ENCODE data around the gene MYLK4.

MYLK4 gene

GRCh38 chr6:2636672-2637071 is 114.0 kb downstream of the MYLK4 start:
- Histone ChIP-seq H3F3A (ENCODE audit: low read depth) (no peaks in the 10 kb centered on the region), H3K36me3 (ENCODE audit: insufficient read depth, low read length) (no peaks in the 10 kb centered on the region), H3K27me3 (ENCODE audit: insufficient read depth, low read length, poor library complexity, severe bottlenecking) (no peaks in the 10 kb centered on the region)

GRCh38 chr6:2635911-2636310 is 114.8 kb downstream of the MYLK4 start:
- Histone ChIP-seq H3K36me3 (ENCODE audit: insufficient read depth, low read length) (no peaks in the 10 kb centered on the region), H3K4me3 (ENCODE audit: low read length, poor library complexity, severe bottlenecking) (no peak overlapping the region), H3K9ac (ENCODE audit: low read depth, low read length, poor library complexity, severe bottlenecking) (no peak overlapping the region), H2AFZ (ENCODE audit: low read length) (no peak overlapping the region), H3K79me2 (ENCODE audit: insufficient read depth, low read length) (no peaks in the 10 kb centered on the region), H4K20me1 (ENCODE audit: insufficient read depth, low read length, poor library complexity, severe bottlenecking) (no peaks in the 10 kb centered on the region), H3K9me2 (replicated peaks; ENCODE audit: low read depth, low read length) (no peaks in the 10 kb centered on the region), H3K27me3 (ENCODE audit: insufficient read depth, low read length, poor library complexity, severe bottlenecking) (no peaks in the 10 kb centered on the region), H3K4me2 (ENCODE audit: low read depth, low read length, poor library complexity, severe bottlenecking) (no peak overlapping the region), H3F3A (ENCODE audit: low read depth) (no peaks in the 10 kb centered on the region), H3K4me1 (ENCODE audit: insufficient read depth, low read length, poor library complexity, severe bottlenecking) (peaks cover 20% of the 10 kb centered on the region), H3K9me3 (ENCODE audit: insufficient read depth, low read depth, low read length) (no peaks in the 10 kb centered on the region)
- TF ChIP-seq CTCF (conservative IDR thresholded peaks at IDR 0.05; ENCODE audit: low read length) (no peak), EZH2phosphoT487 (IDR thresholded peaks at IDR 0.05; ENCODE audit: borderline replicate concordance) (no peak)

More at GRCh38 chr6:2636672-2637071, 114.0 kb downstream of the MYLK4 start:
- peaks cover 27% of the 10 kb centered on the region for H3K4me1 ChIP-seq (ENCODE audit: insufficient read depth, low read length, poor library complexity, severe bottlenecking)
- H3K9ac ChIP-seq (ENCODE audit: low read depth, low read length, poor library complexity, severe bottlenecking): no peak overlapping the region
- H2AFZ ChIP-seq (ENCODE audit: low read length): no peak overlapping the region
- no peaks in the 10 kb centered on the region for H3K79me2 ChIP-seq (ENCODE audit: insufficient read depth, low read length)
- no peak overlapping the region for H3K4me3 ChIP-seq (ENCODE audit: low read length, poor library complexity, severe bottlenecking)
- H3K4me2 ChIP-seq (ENCODE audit: low read depth, low read length, poor library complexity, severe bottlenecking): no peak overlapping the region
- H4K20me1 ChIP-seq (ENCODE audit: insufficient read depth, low read length, poor library complexity, severe bottlenecking): no peaks in the 10 kb centered on the region
- no peaks in the 10 kb centered on the region for H3K9me2 ChIP-seq (replicated peaks; ENCODE audit: low read depth, low read length)
- no peak for TF ChIP-seq EZH2phosphoT487 (IDR thresholded peaks at IDR 0.05; ENCODE audit: borderline replicate concordance)
- H3K9me3 ChIP-seq (ENCODE audit: insufficient read depth, low read depth, low read length): no peaks in the 10 kb centered on the region

GRCh38 chr6:2634139-2634964 is 116.4 kb downstream of the MYLK4 start:
- Histone ChIP-seq H3K27me3 (ENCODE audit: insufficient read depth, low read length, poor library complexity, severe bottlenecking) (no peaks in the 10 kb centered on the region), H3K4me2 (ENCODE audit: low read depth, low read length, poor library complexity, severe bottlenecking) (peak overlapping the region; percentile 77), H3K36me3 (ENCODE audit: insufficient read depth, low read length) (no peaks in the 10 kb centered on the region), H3K9ac (ENCODE audit: low read depth, low read length, poor library complexity, severe bottlenecking) (peak overlapping the region; percentile 59), H3K79me2 (ENCODE audit: insufficient read depth, low read length) (no peaks in the 10 kb centered on the region), H3K9me2 (replicated peaks; ENCODE audit: low read depth, low read length) (no peaks in the 10 kb centered on the region), H4K20me1 (ENCODE audit: insufficient read depth, low read length, poor library complexity, severe bottlenecking) (no peaks in the 10 kb centered on the region), H3K9me3 (ENCODE audit: insufficient read depth, low read depth, low read length) (no peaks in the 10 kb centered on the region), H2AFZ (ENCODE audit: low read length) (peak overlapping the region; percentile 86), H3K4me1 (ENCODE audit: insufficient read depth, low read length, poor library complexity, severe bottlenecking) (peaks cover 21% of the 10 kb centered on the region), H3K4me3 (ENCODE audit: low read length, poor library complexity, severe bottlenecking) (peak overlapping the region; percentile 47), H3F3A (ENCODE audit: low read depth) (no peaks in the 10 kb centered on the region)
- TF ChIP-seq CTCF (conservative IDR thresholded peaks at IDR 0.05; ENCODE audit: low read length) (peak; percentile 94), EZH2phosphoT487 (IDR thresholded peaks at IDR 0.05; ENCODE audit: borderline replicate concordance) (no peak)

Data from Loucy (cell line).